Fibroblast of peridontal ligament (primary cell): ENCODE data around the gene INCA1.

Source experiments
- DNase-seq: peaks from one replicate; pipeline ENCODE4 v3.0.0-alpha.2; 2010; ENCODE audit errors: extremely low read depth

INCA1 gene

DNA sequence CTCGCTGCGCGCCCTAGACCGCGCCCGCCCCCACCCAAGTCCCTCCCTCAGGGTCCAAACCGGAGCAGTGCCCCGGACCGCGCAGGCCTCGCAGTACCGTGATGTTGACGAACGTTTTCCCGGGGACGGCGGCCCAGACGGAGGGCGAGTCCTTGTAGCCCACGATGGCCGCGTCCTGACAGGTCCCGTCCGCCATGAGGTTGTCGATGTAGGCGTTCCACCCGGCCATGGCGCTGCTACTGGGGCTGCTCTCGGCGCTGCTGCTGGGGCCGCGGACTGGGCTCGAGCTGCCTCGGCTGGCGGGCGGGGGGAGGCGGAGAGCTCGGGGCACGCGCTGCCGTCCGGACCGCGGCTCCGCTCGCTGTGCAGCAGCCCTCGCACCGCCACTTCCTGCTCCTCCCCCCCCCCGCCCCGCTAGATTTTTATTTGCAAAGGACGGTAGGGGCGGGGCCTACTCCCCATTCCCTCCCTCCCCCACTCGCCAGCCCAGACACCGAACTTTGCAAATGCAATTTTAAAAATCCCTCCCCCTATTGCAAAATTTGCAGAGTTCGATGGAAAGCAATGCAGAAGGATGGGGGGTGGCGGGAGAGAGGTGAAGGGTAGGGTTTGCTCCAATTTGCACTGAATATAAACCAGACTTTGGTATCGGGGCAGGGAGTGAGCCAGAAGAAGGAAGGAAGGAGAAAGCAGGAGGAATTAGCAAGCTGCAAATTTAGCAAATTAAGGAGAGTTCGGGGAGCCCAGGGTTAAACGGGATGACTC, 49.0 kb downstream of the INCA1 start, which contains the start of gene PFN1:
Gene PFN1 (minus strand): TSS at position 365 of the 765 bp plus-strand sequence. CDS start 136 bp downstream, at position 229.
- peak; percentile 93 for DNase-seq

DNA sequence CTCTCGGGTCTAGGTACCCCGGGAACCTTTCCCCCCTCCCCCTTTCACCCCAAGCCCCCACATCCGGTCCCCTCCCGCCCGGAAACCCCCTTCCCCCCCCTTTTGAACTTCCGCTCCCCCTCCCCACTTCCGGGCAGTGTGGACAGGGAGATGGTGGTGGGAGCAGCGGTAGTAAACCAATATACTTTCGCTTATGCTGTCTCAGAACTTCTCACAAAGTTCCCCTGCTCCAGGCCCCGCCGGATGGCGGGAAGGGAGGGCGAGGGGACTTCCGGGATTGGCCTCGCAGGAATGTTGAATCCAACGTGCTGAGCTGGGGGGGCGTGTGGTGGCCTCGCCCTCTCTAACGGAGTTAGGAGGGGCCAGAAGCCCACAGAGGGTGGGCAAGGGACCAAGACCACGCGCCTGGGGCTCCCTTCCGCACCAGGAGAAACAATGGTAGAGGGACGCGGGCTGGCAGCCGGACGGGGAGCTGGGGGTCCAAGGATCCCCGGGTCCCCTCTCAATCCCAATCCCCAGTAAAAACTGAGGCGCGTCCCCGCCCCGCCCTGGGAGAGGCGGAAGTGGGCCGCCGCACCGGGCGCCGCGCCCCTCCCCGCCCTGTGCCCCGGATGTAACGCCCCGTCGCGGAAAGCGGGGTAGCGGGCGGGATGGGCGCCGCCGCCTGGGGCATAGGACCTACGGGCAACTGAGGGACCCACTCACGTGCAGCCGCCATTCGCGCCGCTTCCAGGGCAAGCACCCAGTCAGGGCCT, 49.7 kb downstream of the INCA1 start:
- DNase-seq, result peak; percentile 38

DNA sequence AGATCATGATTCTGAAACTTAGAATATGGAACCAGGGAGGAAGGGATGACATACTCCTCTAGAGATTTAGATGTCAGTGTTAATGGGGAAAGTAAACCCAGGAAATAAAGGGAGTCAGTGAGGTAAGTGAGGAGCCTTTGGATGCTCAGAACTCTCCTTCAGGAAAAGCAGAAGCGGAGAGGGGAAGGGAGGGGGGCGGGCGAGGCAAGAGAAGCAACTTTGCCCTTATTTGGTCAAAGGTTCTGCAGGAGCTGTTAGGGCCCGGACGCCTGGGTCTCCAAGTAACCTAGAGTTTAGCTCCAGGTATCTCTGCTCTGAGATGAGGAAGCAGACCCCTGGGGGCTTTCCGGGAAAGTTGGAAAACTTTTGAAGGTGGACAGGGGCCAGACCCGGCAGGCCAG, 50.3 kb downstream of the INCA1 start:
- no peak for DNase-seq

DNA sequence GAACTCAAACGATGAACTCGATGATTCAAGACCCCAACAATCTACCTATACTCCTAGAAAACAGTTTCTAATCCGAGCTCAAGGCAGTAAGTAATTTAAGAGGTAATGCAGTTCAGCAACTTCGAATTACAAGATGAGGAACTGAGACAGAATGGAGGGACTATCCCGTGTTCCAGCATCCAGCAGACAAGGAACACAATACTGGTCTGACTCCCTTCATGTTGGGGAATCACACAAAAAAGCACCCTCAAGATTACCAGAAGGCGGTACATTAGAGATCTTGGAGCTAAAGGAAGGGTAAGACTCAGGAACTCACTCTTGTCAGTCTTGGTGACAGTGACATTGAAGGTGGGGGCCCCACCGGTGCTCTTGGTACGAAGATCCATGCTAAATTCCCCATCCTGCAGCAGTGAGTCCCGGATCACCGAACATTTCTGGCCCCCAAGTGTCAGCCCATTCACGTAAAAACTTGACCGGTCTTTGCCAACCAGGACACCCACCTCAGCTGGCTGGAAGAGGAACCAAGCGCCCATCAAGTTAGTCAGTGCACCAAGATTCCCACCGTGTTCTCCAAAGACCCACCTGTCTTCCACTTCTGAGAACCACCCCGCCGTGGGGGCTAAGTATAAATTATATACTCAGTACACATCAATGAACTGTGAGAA, 50.9 kb downstream of the INCA1 start:
- no peak for DNase-seq

DNA sequence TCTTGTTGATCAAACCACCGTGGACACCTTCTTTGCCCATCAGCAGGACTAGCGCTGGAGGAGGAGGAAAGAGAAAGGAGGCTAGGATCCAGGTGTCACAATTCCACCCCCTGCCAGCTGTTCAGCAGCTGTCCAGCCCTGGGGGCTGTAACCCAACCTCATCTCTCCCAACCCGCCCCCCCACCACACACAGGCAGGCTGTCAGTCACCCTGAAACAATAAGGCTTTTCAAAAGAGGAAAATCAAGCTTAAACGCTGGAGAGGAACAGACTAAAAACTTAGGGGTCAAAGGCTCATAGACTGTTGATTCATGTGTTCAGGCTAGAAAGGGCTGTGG, 51.4 kb downstream of the INCA1 start:
- DNase-seq, result no peak

DNA sequence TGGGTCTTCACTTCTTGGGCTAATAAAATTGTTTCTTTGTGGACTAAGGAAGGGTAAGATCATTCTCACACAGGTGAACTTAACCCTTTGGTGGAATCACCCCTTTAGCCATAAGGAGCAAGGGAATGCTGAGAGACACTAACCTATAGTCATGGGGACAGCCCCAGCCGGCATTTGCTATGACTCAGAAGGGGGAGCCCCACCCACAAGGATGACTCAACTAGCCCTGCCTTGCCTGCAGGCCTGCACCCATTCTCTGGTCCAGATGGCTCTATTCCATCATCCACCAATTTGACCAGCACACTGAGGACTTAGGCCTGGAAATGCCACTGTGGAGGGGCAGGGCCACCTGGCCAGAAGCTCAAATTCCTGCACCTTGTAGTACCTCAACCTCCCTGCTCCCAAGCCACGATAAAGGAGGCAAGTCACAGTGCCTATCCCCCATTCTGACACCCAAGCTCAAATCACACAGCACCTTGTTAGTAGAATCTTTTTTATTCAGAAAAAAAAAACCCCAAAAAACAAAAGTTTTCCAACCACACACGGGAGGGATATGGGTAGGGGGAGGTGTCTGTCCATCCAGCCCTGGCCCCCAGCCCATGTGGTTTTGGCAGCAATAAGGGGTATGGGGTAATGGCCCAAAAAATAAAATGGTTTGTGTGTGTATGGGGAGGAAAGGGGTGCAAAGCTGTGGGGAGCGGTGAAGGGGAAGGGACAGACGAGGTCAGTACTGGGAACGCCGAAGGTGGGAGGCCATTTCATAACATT, 52.0 kb downstream of the INCA1 start:
- peak; percentile 88 for DNase-seq

DNA sequence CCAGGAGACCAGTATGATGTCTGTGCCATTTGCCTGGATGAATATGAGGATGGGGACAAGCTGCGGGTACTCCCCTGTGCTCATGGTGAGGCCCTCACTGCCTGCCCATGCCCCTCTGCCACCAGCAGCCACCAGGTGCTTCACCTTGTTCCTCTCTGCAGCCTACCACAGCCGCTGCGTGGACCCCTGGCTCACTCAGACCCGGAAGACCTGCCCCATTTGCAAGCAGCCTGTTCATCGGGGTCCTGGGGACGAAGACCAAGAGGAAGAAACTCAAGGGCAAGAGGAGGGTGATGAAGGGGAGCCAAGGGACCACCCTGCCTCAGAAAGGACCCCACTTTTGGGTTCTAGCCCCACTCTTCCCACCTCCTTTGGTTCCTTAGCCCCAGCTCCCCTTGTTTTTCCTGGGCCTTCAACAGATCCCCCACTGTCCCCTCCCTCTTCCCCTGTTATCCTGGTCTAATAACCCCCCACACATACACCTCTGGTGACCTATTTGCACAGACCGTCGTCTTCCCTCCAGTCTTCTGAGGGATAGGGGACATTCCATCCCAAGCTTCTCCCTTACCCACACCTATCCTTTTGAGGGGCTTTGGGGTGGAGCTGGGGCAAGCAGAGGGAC, 52.7 kb downstream of the INCA1 start:
- no peak for DNase-seq

DNA sequence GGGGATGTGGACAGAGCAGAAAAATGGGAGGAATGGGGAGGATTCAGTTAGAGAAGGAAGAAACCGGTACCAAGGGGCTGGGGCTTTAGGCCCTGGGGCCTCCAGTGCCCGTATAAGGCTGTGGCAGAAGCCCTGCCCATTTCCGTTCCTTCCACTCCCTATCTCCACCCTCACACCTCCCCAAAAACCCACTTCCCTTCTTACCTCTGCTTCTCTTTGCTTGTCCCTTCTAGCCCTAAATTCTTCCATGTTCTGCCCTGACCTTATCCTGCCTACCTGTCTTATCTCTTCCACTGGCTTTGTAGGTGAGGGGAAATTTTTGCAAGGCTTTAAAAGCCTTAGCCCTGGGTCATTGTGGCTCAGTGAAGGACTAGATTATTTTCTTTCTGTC, 53.2 kb downstream of the INCA1 start:
- no peak for DNase-seq

DNA sequence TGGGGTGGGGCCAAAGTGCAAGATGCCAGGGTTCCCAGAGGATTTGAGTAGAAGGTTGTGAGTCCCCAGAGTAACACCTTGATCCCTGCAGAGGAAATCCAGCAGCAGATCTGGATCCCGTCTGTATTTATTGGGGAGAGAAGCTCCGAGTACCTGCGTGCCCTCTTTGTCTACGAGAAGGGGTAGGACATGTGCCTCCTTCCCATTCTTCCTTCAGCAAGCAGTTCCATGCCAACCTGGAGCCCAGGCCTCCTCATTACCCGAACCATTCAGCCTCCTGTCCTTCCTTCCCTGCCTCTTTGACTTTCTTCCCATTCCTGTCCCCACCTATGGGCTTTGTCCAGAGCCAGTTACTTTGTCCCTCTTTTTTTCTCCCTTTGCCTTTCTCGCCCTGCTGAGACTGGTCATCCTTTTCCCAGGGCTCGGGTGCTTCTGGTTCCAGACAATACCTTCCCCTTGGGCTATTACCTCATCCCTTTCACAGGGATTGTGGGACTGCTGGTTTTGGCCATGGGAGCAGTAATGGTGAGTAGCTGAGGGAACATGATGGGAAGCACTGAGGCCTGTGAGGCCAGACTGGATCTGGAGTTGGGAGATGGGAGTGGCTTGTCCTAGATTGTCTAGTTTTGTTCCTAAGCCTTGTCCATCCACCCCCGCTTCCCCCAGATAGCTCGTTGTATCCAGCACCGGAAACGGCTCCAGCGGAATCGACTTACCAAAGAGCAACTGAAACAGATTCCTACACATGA, 54.4 kb downstream of the INCA1 start:
- no peak for DNase-seq

DNA sequence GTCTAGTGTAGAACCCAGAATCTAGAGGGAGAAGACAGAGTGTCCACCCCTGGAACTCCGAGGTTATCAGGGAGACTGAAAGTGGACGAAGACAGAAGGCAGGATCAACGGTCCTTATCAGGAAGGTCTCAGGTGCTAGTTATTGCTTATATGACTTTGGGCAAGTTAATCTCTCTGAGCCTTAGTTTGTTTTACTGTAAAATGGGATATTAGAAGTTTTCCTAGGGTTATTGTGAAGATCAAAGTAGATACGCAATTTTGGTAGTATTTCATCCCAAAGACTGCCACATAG, 56.1 kb downstream of the INCA1 start:
- DNase-seq, result no peak

DNA sequence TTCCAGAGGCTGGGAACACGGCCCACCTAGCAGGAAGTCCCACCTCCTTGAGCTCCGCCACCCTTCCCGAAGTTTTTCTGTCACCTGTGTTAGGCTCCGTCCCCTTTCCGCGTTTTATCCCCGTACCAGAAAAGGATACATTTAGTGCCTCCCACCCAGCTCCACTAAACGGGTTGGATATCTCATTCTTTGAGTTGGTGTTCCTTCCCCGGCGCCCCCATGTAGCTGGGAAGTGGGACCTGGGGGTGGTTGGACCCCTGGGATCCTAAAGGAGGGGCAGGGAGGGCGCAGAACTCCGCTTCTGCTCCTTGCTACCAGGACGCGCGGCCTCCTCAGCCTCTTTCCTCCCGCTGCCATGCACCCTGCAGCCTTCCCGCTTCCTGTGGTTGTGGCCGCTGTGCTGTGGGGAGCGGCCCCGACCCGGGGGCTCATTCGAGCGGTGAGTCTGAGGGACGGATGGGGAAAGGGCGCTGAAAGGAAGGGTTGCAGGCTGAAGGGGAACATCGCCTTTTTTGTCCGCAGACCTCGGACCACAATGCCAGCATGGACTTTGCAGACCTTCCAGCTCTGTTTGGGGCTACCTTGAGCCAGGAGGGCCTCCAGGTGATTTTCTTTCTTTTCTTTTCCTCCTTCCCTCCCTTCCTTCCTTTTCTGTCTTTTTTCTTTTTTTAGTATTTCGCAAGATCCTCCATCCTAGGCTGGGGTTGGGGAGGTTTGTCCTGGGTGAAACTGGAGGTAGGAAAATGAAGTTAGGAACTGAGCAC, 56.6 kb downstream of the INCA1 start:
- no peak for DNase-seq

DNA sequence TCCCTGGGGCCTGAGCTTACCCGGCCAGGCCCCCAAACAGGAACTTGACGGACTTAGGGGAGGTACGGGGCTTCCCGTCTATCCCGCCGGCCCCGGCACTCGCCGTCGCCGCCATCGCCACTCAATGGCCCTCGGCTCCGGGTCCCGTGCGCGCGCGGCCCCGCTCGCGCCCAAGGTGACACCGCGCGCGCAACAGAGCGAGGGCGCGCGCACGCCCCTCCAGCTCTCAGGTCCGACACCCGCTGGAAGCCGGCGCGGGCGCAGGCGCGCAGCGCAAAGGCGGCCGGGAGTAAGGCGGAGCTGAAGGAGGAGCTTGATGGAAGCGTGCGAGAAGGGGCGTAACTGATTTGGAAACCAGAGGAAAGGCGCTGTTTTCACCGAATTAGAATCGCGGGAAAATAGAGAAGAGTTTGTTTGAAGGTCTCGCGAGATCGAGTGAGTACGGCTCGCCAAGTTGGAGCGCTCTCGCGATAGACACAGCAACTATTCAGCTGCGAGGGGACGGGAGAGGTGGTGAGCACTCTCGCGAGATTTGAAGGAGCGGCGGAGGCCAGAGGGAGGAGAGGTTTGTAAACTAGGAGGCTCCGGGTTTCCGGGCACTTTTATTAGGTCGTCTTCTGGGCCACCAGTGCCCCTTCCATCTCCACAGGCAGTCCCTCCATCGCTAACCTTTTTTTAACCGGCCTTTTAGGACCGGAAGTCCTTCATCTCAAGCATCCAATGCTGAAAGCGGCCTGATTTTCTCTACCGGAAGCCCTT, 57.3 kb downstream of the INCA1 start, which contains the start of the genes RNF167 and SLC25A11:
Gene RNF167 (plus strand): TSS at position 473 of the 759 bp plus-strand sequence. CDS start 642 bp downstream, outside the sequence.
Gene SLC25A11 (minus strand): TSS at position 251 of the 759 bp plus-strand sequence. CDS start 136 bp downstream, at position 115.
- DNase-seq, result peak; percentile 100

DNA sequence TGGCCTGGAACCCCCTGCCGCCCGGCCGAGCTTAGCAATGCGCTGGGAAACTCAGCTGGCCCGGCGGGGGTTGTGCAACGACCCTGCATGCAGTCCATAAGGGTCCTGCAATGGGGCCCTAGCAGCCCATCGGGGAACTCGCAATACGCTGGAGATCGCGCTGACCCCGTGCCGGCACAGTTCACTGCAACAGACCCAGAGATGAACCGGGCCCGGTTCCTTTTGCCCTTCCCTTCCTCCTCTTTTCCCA, 57.9 kb downstream of the INCA1 start:
- peak; percentile 13 for DNase-seq

DNA sequence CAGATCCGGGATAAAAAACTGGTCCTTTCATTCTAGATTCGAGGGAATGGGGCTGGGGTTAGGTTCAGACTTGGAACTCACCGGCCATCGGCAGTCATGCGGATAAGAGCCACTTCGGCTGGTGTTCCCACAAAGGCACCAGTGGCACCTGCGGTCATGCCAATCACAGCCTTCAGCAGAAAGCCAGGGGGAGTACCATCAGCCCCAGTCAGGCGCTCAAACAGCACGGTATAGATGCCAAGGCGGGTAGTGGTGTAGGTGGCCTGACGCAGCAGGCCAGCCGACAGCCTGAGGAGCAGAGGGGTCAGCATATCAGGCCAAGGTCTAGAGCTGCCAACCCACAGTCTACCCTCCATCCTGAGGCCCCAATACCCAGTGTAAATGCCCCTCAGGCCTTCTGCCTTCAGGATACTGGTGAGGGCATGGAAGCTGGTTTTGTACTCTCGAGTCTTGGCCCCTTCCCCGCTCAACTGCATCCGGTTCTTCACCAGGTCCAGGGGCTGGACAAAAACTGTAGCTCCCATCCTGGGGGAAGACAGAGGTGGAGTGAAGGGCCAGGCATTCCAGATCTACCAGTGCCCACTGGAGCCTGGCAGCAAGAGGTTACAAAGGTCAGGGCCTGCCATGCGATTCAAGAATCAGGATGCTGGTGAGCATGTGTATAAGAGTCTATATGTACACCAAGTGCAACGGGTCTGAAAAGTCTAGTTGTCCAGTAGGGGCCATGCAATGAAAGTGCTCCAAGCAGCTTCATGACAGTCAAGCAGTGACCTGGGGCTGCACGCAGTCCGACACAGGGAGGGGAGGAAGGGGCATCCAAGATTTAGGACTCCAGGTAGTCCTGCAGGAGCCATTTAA, 58.4 kb downstream of the INCA1 start:
- no peak for DNase-seq
